ENCODE measurements around the gene MNX1.

DNA sequence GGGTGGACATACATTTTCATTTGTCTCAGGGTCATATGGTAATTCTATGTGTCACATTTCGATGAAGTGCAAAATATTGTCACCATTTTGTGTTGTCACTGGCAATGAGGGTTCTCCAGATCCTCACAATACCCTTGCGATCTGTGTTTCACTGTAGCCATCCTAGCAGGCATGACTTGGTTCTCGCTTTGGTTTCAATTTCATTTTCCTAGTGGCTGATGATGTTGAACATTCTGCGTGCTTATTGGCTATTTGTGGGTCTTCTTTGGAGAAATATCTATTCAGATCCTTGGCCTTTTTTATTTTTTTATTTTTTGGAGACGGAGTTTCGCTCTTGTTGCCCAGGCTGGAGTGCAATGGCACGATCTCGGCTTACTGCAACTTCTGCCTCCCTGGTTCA lies 24.8 kb upstream of the MNX1 start:
- TF ChIP-seq POLR2A (IDR thresholded peaks at IDR 0.05), result no peak
- TF ChIP-seq, protein P1, sequence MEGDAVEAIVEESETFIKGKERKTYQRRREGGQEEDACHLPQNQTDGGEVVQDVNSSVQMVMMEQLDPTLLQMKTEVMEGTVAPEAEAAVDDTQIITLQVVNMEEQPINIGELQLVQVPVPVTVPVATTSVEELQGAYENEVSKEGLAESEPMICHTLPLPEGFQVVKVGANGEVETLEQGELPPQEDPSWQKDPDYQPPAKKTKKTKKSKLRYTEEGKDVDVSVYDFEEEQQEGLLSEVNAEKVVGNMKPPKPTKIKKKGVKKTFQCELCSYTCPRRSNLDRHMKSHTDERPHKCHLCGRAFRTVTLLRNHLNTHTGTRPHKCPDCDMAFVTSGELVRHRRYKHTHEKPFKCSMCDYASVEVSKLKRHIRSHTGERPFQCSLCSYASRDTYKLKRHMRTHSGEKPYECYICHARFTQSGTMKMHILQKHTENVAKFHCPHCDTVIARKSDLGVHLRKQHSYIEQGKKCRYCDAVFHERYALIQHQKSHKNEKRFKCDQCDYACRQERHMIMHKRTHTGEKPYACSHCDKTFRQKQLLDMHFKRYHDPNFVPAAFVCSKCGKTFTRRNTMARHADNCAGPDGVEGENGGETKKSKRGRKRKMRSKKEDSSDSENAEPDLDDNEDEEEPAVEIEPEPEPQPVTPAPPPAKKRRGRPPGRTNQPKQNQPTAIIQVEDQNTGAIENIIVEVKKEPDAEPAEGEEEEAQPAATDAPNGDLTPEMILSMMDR (IDR thresholded peaks at IDR 0.05), result no peak

Measured in body of pancreas (tissue), 4 donors.